ENCODE measurements around the gene POLG2.

GRCh38 chr17:64506201-64506575 is 9.3 kb upstream of the POLG2 start, which contains the start of gene DDX5:
- TF ChIP-seq CTCF (optimal IDR thresholded peaks at IDR 0.05 in 1 of 3, IDR thresholded peaks at IDR 0.05 in 1 of 3, conservative IDR thresholded peaks at IDR 0.05 in 1 of 3; ENCODE audit: extremely low read depth in 1 of 3, insufficient read depth in 2 of 3, low read length in 3 of 3) (no peak), EZH2 (IDR thresholded peaks at IDR 0.05; ENCODE audit: low read length) (no peak)

Measured in keratinocyte (primary cell).